Panc1 (cell line): ENCODE measurements around the gene EML6.

ENCODE experiments used
- POLR2AphosphoS5 ChIP-seq: IDR thresholded peaks from 2 replicates; pipeline ENCODE4 v1.6.1; 2012; ENCODE audit warnings: mild to moderate bottlenecking, low read depth, low read length, moderate library complexity
- REST ChIP-seq, 2 experiments: IDR thresholded peaks; 2 replicates each; pipeline ENCODE4 v1.6.1; 2011 to 2012; ENCODE audit warnings: low read depth in 2 of 2, control low read depth in 1 of 2, low read length in 1 of 2, mild to moderate bottlenecking in 1 of 2, moderate library complexity in 1 of 2; ENCODE audit not compliant: insufficient read depth in 1 of 2
- SIN3A ChIP-seq: IDR thresholded peaks from 2 replicates; pipeline ENCODE4 v1.6.1; 2012; ENCODE audit warnings: low read depth, mild to moderate bottlenecking, low read length, moderate library complexity, borderline replicate concordance; ENCODE audit not compliant: insufficient read depth
- TCF7L2 ChIP-seq: IDR thresholded peaks from 2 replicates; pipeline ENCODE4 v1.6.1; 2011; ENCODE audit warnings: mild to moderate bottlenecking, low read depth, low read length, inconsistent platforms
- TF ChIP-seq, protein P1 (sequence below): fragments of 450-650 bp; IDR thresholded peaks from 2 replicates; pipeline ENCODE4 v1.5.1; 2017; ENCODE audit warnings: mild to moderate bottlenecking

- TF ChIP-seq, protein P1, sequence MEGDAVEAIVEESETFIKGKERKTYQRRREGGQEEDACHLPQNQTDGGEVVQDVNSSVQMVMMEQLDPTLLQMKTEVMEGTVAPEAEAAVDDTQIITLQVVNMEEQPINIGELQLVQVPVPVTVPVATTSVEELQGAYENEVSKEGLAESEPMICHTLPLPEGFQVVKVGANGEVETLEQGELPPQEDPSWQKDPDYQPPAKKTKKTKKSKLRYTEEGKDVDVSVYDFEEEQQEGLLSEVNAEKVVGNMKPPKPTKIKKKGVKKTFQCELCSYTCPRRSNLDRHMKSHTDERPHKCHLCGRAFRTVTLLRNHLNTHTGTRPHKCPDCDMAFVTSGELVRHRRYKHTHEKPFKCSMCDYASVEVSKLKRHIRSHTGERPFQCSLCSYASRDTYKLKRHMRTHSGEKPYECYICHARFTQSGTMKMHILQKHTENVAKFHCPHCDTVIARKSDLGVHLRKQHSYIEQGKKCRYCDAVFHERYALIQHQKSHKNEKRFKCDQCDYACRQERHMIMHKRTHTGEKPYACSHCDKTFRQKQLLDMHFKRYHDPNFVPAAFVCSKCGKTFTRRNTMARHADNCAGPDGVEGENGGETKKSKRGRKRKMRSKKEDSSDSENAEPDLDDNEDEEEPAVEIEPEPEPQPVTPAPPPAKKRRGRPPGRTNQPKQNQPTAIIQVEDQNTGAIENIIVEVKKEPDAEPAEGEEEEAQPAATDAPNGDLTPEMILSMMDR, result no peak
- TF ChIP-seq SIN3A, result no peak
- TF ChIP-seq POLR2AphosphoS5, result no peak
- no peak for TF ChIP-seq REST (IDR thresholded peaks at IDR 0.05; ENCODE audit: insufficient read depth in 1 of 2, low read depth in 2 of 2, low read length in 1 of 2)
- TF ChIP-seq TCF7L2, result no peak
These were observed 218.0 kb downstream of the EML6 start for GRCh38 chr2:54941248-54941984.
